ENCODE results near the gene UGT1A1. TPM values are rescaled to one million over a fixed set of nuclear protein-coding genes. Genes with fewer than 3 reads are reported as not detected.

The UGT1A1 gene
- total and polyA plus RNA-seq, 2 of the 13 experiments (the other 11 are each of a cell fraction or from before 2014, with no cell fraction given): 0.69 to 0.75 TPM

DNA sequence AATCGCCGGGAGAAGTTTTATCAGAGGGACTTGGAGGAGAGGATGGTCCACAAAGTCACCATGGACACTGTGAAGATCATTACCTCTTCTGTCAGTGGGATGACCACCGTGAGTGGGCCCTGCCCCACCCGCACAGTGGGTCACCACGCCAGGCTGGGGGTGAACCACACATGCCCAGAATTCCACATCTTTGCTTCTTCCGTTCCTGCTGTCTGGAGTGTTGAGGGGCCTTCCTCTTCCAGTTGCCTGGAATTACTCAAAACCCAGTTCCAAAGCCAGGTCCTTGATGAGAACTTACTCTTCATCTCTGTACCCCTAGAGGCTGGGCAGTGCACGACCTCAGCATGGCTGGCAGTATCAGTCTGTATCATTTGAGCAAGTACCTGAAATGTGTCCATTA, 40.1 kb downstream of the UGT1A1 start:
- H3K9ac ChIP-seq (ENCODE audit: insufficient read depth, low read depth, low read length): no peak overlapping the region
- no peak overlapping the region for H3K4me2 ChIP-seq (ENCODE audit: low read depth, low read length)
- H3K9me3 ChIP-seq (ENCODE audit: low read length): no peaks in the 10 kb centered on the region
- DNase-seq (ENCODE audit: low spot score) (no peak), FAIRE-seq (no peak), ATAC-seq (peak; percentile 45)
- no TSS peak for BruUV-seq (replicated peaks)
- H2AFZ ChIP-seq (ENCODE audit: low read length): no peak overlapping the region
- H3K4me1 ChIP-seq (ENCODE audit: insufficient read depth, low read length): no peaks in the 10 kb centered on the region
- no peak overlapping the region for H3K4me3 ChIP-seq (replicated peaks in 1 of 3; ENCODE audit: insufficient read depth in 1 of 3, low read depth in 2 of 3, low read length in 3 of 3)
- CTCF ChIA-PET (ENCODE audit: low intra/inter-chr PET ratio, low total read pairs): no interaction called here
- no peaks in the 10 kb centered on the region for H4K20me1 ChIP-seq (ENCODE audit: insufficient read depth, low read length)
- POLR2A ChIA-PET: no interaction called here
- in situ Hi-C loops (cut with HindIII; ENCODE audit: extremely low pct_ligation_motif_present, low pct_unique_long_range_greater_than_20kb): no loop called here
- intact Hi-C loops (cut with micrococcal nuclease; ENCODE audit: unreplicated experiment): no loop called here
- no peak for TF ChIP-seq ARID2 (CRISPR knock-in tag; IDR thresholded peaks at IDR 0.05; ENCODE audit: borderline replicate concordance)
- no peak for TF ChIP-seq MYPOP (CRISPR knock-in tag; IDR thresholded peaks at IDR 0.05)
- no peak for TF ChIP-seq BRCA1 (CRISPR knock-in tag; IDR thresholded peaks at IDR 0.05)
- TF ChIP-seq PHF8 (CRISPR knock-in tag; IDR thresholded peaks at IDR 0.05): no peak
- TF ChIP-seq ZBTB1 (CRISPR knock-in tag; IDR thresholded peaks at IDR 0.05; ENCODE audit: borderline replicate concordance): no peak
- TF ChIP-seq SRSF4 (IDR thresholded peaks at IDR 0.05; ENCODE audit: low read depth, low read length, poor library complexity, severe bottlenecking): no peak
- no peak for TF ChIP-seq ZNF605 (CRISPR knock-in tag; IDR thresholded peaks at IDR 0.05)
- no peak for TF ChIP-seq RBM39 (IDR thresholded peaks at IDR 0.05; ENCODE audit: low read depth, low read length, poor library complexity, severe bottlenecking)
- TF ChIP-seq ZNF335 (CRISPR knock-in tag; IDR thresholded peaks at IDR 0.05): no peak
- no peak for TF ChIP-seq MBD4 (IDR thresholded peaks at IDR 0.05; ENCODE audit: borderline replicate concordance, low read length)
- no peak for TF ChIP-seq CREM (IDR thresholded peaks at IDR 0.05)
- no peak for TF ChIP-seq CREM (CRISPR knock-in tag; IDR thresholded peaks at IDR 0.05)
- no peak for TF ChIP-seq ONECUT2 (CRISPR knock-in tag; IDR thresholded peaks at IDR 0.05)
- TF ChIP-seq ZMAT3 (CRISPR knock-in tag; conservative IDR thresholded peaks at IDR 0.05): no peak
- no peak for TF ChIP-seq DZIP1 (CRISPR knock-in tag; IDR thresholded peaks at IDR 0.05)
- no peak for TF ChIP-seq ZBTB7B (CRISPR knock-in tag; IDR thresholded peaks at IDR 0.05)
- no peak for TF ChIP-seq MED13 (CRISPR knock-in tag; IDR thresholded peaks at IDR 0.05)
- no peak for TF ChIP-seq RFX3 (CRISPR knock-in tag; IDR thresholded peaks at IDR 0.05)
- TF ChIP-seq HOXA9 (CRISPR knock-in tag; IDR thresholded peaks at IDR 0.05; ENCODE audit: borderline replicate concordance): no peak
- TF ChIP-seq U2AF1 (optimal IDR thresholded peaks at IDR 0.05; ENCODE audit: low read depth, low read length): no peak
- peaks cover 2 to 50% of the 10 kb centered on the region in 2 experiments; a peak in 3 of 5 replicates for H3K27me3 ChIP-seq (ENCODE audit: control insufficient read depth in 1 of 2, insufficient read depth in 2 of 2, low read length in 2 of 2)
- H3K79me2 ChIP-seq (ENCODE audit: insufficient read depth, low read length): no peaks in the 10 kb centered on the region
- no peaks in the 10 kb centered on the region for H3K36me3 ChIP-seq (replicated peaks in 1 of 2; ENCODE audit: control insufficient read depth in 1 of 2, insufficient read depth in 2 of 2, low read length in 2 of 2)
- no peak overlapping the region for H3K27ac ChIP-seq (ENCODE audit: extremely low read length, insufficient read depth, low read length)
- WGBS (ENCODE audit: low lambda C conversion rate): 53% methylated on average over 7 of the region's 7 CpGs
